ENCODE results near the gene DENND1B. TPM values are rescaled to one million over a fixed set of nuclear protein-coding genes. Genes with fewer than 3 reads are reported as not detected.

Gene DENND1B
- total and polyA plus RNA-seq, 2 of the 8 experiments (the other 6 are each of a cell fraction or from before 2014, with no cell fraction given): 0.74 to 3.3 TPM

- no peak for TF ChIP-seq HDAC6 (IDR thresholded peaks at IDR 0.05; ENCODE audit: low read depth, low read length)
- peak; percentile 32; the same call in 1 of the 2 replicates for TF ChIP-seq TEAD4 (IDR thresholded peaks at IDR 0.05; ENCODE audit: low read depth, low read length)
- TF ChIP-seq PHF8 (conservative IDR thresholded peaks at IDR 0.05; ENCODE audit: low read depth, low read length): no peak
- TF ChIP-seq ATF3 (IDR thresholded peaks at IDR 0.05; ENCODE audit: insufficient read depth, low read depth, low read length): no peak
Observed at GRCh38 chr1:197471248-197471985, 303.9 kb downstream of the DENND1B start (continued).

Data from H1 (cell line).